ENCODE data around the gene GPR17.

The GPR17 gene

DNA sequence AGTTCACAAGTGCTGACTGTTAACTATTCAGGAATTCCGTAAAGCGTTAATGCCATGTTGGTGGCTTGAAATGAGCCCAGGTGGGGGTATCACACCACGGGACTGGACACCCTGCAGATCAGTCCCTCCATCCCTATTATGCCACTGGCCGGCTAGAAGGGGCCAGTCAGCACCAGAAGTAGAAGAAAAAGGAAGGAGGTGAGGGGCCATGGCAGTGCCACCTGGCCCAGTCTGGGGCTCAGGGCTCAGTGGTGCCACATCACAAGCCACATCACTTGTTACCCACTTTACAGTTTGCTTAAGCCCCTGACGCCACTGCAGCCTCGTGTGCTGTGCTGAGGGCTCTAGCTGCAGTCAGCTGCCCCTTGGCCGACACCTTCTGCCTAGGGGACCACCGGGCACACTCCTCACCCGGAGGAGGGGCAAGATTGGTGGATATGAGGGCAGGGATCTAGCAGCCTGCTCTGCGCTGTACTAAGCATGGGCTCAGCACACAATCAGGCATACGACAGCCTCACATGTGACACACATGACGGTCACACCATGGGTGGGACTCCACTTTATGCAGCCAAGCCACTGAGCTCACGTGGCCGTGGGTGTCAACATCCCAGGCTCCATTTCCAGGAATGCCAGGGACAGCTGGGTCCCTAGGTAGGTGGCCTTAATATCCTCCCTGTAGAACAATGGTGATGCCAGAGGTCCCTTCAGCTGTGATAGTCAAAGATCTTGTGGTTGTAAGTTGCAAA is 25.8 kb downstream of the GPR17 start:
- no peak for DNase-seq (ENCODE audit: low spot score)

- no peak for DNase-seq (ENCODE audit: low spot score)
Observed at GRCh38 chr2:127672341-127673224, 26.6 kb downstream of the GPR17 start.

DNA sequence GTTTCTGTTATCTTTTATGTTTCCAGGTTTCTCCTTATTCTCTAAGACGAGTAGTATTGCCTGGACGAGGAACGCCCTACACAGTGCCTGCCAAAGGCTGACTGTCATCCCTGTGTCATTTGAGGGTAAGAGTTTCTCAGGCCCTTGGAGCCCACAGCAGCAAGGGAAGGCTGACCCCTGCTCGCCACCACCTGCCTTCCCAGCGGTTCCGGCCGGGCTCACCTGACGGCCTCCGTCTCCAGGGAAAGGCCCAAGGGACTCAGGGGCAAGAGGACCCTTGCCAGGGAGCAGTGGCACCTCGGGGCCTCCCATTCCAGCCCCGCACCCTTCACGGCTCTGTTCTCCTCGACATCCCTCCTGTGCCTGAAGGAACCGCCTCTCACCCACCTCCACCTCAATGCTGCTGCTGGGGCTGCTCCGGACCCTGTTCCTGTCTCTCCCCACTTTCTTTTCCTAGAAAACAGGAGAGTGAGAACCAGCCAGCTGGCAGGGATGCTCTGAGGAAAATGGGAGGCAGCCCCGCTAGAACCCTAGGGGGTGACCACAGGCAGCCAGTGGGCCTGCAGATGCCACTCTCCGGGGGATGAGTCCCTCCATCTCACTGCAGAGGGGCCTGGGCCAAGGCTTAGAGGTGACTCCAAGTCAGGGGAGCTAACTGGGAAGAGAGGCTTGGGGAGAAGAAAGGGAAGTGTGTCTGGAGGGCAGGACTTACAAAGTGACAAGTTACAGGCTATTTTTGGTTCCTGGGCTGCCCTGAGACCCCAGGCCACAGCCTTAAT is 27.5 kb downstream of the GPR17 start:
- DNase-seq (ENCODE audit: low spot score), result no peak

DNA sequence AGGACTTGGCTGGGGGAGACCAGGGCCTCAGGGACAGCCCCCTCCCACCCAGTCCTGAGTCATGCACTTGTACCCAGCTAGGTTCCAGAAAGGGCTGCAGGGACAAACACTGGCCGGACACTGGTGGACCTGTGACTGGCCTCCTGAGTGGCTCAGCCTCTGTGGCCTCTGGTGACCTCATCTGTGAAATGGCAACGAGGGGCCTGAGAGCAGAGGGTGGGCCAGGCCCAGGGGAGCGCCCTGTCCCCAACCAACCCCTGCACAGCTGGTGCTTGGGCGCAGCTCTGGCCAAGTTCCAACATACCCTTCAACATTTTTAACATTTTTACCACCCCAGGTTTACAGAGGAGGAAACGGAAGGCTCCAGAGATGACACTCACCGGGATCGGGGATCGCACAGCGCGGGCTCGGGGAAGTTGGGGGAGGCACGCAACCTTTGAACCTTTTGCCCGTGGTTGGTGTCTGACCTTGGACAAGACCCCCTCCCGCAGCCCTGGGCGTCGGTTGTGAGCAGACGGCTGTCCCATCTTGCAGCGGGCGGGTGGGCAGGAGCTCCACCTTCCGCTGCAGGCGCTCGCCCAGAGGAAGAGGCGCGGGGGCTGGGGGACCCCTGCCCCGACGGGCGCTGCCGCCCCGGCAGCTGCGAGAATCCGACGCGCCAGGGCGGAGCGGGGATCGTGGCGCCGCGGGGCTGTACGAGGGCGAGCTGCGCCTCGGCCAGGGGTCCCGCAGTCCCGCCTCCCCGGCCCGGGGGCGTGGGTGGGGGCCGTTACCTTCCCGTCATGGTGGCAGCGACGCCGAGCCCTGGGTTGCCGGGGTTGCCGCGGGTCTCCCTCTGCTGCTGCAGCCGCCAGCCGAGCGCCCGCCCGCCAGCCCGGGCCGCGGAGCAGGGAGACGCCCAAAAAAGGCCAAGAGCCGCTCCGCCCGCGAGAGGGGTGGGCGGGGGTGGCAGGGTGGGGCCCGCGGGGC is 28.6 kb downstream of the GPR17 start:
- DNase-seq (ENCODE audit: low spot score), result no peak

GRCh38 chr2:127675331-127676261 is 29.6 kb downstream of the GPR17 start, which contains the start of gene LIMS2:
LIMS2 (minus strand) TSS chr2:127675530; CDS start chr2:127675024, 506 bp downstream.
- DNase-seq (ENCODE audit: low spot score), result no peak

DNA sequence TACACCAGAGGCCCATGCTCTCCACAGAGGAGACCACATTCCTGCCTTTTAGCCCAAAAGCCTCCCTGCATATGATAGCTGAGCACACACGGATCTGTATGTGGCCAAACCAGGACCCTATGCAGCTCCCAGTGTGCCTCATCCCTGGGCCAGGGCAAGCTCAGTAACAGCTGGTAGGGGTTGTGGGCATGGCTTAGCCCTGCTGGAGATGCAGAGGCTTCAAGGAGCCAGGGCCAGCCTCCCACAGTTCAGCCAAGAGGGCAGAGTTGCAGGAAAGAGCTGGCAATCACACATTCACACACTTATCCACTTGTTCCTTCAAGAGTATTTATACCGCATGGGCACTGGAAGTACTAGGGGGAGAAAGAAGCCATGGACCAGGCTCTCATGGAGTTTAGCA is 31.0 kb downstream of the GPR17 start:
- DNase-seq (ENCODE audit: low spot score), result no peak

DNA sequence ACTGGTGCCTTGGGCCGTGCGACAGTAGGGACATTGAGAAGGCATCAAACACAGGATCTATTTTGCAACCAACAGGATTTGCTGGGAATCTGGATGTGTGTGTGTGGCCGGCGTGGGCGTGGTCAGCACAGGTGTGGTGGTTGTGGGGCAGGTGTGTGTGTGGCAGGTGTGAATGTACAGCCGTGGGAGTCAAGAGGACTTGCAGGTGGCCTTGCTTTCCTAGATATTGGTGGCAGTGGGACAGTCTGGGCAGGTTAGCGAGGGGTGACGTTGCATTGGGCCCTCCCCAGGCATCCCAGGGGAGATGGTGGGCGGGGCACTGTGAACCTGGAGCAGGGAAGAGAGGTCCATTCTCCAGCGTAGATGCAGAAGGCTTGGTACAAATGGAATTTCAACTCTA is 32.6 kb downstream of the GPR17 start:
- DNase-seq (ENCODE audit: low spot score), result no peak

DNA sequence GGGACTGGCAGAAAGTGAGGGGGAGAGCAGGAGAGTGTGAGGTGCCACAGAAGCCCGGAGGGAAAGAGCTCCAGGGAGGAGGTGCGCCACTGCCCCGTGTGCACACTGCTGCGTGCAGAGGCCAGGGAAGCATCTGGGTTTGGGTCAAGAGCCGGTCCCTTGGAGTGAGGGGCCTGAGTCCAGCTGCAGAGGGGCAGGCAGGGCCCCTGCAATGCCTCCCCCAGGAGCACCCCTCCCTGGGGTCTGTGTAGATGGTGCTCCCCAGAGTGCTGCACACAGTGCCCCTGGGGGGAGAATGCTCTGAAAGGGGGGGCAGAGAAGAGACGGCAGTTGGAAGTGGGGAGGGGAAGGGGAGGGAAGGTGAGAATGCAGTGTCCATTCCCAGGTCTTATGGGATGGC is 33.0 kb downstream of the GPR17 start:
- DNase-seq (ENCODE audit: low spot score), result no peak

GRCh38 chr2:127679680-127680361 is 33.9 kb downstream of the GPR17 start:
- DNase-seq (ENCODE audit: low spot score), result no peak

GRCh38 chr2:127680706-127681287 is 34.8 kb downstream of the GPR17 start:
- no peak for DNase-seq (ENCODE audit: low spot score)

GRCh38 chr2:127681288-127681804 is 35.4 kb downstream of the GPR17 start:
- no peak for DNase-seq (ENCODE audit: low spot score)

- DNase-seq (ENCODE audit: low spot score), result no peak
Observed at GRCh38 chr2:127681976-127682857, 36.3 kb downstream of the GPR17 start.

DNA sequence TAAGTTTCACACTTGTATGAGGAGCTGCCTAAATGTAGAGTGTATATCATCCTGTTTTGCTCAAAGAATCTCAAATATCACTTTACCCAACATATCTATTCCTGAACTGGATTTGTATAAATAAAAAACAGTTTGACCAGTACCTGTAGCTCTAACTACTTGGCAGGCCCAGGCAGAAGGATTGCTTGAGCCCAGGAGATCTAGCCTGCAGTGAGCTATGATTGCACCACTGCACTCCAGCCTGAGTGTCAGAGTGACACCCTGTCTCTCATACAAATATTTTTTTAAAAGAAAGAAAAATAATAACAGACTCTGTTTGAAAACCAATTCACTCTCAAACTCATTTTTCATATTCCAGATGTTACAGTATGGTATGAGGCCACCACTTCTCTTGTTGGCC is 37.1 kb downstream of the GPR17 start:
- DNase-seq (ENCODE audit: low spot score), result no peak

GRCh38 chr2:127683757-127684156 is 37.8 kb downstream of the GPR17 start:
- no peak for DNase-seq (ENCODE audit: low spot score)

DNA sequence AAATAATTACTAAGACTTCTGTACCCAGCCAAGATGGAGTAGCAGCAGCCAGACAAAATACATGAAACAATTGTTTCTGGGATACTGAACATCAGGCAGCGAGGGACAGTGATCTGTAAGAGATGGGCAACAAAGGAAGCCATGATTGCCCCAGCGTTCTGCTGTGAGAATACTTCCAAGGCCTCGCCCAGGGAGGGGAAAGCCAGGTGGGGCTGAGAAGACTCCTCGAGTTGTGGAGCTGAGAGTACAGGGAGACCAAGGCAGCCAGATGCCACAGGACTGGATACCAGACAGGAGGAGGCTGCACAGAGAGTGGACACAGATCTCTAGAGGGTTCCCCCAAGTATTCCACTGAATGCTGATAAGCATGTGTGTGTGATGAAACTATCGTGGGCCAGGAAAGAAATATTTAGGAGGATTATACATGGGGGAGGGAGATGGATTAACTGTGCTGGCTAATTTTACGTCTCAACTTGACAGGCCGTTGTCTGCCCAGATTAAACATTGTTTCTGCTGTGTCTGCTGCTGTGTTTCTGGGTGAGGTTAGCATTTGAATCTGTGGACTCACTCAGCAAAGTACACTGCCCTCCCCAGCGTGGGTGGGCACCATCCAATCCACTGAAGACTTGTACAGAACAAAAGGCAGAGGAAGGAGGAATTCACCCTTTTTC is 39.6 kb downstream of the GPR17 start:
- no peak for DNase-seq (ENCODE audit: low spot score)

- no peak for DNase-seq (ENCODE audit: low spot score)
Observed at GRCh38 chr2:127688405-127688804, 42.5 kb downstream of the GPR17 start.

GRCh38 chr2:127690696-127691095 is 44.7 kb downstream of the GPR17 start:
- no peak for DNase-seq (ENCODE audit: low spot score)
